Measurements from ENCODE around the gene SEBOX.

DNA sequence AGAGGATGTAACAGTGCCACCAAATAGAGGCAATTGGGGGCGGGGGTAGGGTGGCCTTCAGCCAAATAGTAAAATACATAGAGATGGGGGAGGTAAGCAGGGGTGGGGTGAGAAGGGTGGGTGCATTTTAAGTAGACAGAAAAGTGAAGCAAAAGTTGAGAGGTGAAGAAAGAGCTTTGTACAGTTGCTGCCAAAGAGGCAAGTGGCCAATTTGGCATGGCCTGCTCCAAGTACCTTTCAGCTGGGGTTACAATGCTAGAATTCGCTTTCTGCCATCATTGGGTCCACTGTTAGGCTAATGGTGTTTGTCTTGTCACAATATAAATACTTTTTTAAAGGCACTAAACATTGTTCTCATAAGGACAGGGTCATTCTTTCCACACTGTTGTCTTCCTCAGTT lies 51.2 kb downstream of the SEBOX start:
- TF ChIP-seq POLR2A (IDR thresholded peaks at IDR 0.05; ENCODE audit: low read length) (no peak), GATA1 (IDR thresholded peaks at IDR 0.05; ENCODE audit: low read depth, low read length) (no peak)
